ENCODE data around the gene SNAPIN.

GRCh38 chr1:153609585-153609907 is 49.0 kb upstream of the SNAPIN start:
- TF ChIP-seq CTCF (conservative IDR thresholded peaks at IDR 0.05; ENCODE audit: low read length) (no peak), EZH2phosphoT487 (IDR thresholded peaks at IDR 0.05; ENCODE audit: borderline replicate concordance) (no peak)

Data from Loucy (cell line).